ENCODE measurements around the gene RABEP2. TPM values are rescaled to one million over a fixed set of nuclear protein-coding genes. Genes with fewer than 3 reads are reported as not detected.
"Not testable (repeated sequence)": the region's sequence is repeated elsewhere in the genome, so short reads cannot be mapped to it uniquely, and the experiment has no call there.

The RABEP2 gene
- total RNA-seq, 1 donor from 2014 or later, result 6.8 TPM

GRCh38 chr16:28904828-28905227 lies 20.2 kb downstream of the RABEP2 start:
- no peak for DNase-seq (ENCODE audit: low spot score)
- ATAC-seq, result no peak

- ATAC-seq (no peak), DNase-seq (ENCODE audit: low spot score) (no peak)
Measured at GRCh38 chr16:28904363-28904762, 20.7 kb downstream of the RABEP2 start.

GRCh38 chr16:28903344-28904042 lies 21.5 kb downstream of the RABEP2 start:
- ATAC-seq, result no peak

GRCh38 chr16:28902909-28903308 lies 22.1 kb downstream of the RABEP2 start:
- ATAC-seq (peak; percentile 14), DNase-seq (ENCODE audit: low spot score) (no peak)

More at GRCh38 chr16:28903344-28904042, 21.5 kb downstream of the RABEP2 start:
- DNase-seq (ENCODE audit: low spot score), result no peak

- no peak for ATAC-seq
- no peak for DNase-seq (ENCODE audit: low spot score)
Measured at GRCh38 chr16:28901862-28902261, 23.2 kb downstream of the RABEP2 start.

GRCh38 chr16:28900601-28901000 lies 24.4 kb downstream of the RABEP2 start:
- DNase-seq (ENCODE audit: low spot score) (no peak), ATAC-seq (no peak)

- DNase-seq (ENCODE audit: low spot score), result no peak
- no peak for ATAC-seq
Measured at GRCh38 chr16:28899882-28900590, 25.0 kb downstream of the RABEP2 start.

- DNase-seq (ENCODE audit: low spot score) (no peak), ATAC-seq (no peak)
Measured at GRCh38 chr16:28898942-28899341, 26.1 kb downstream of the RABEP2 start.

GRCh38 chr16:28898266-28898665 lies 26.8 kb downstream of the RABEP2 start:
- DNase-seq (ENCODE audit: low spot score), result no peak

GRCh38 chr16:28897826-28898225 lies 27.2 kb downstream of the RABEP2 start:
- DNase-seq (ENCODE audit: low spot score) (no peak), ATAC-seq (no peak)

More at GRCh38 chr16:28898266-28898665, 26.8 kb downstream of the RABEP2 start:
- ATAC-seq, result no peak

GRCh38 chr16:28895609-28896008 lies 29.4 kb downstream of the RABEP2 start:
- no peak for DNase-seq (ENCODE audit: low spot score)

GRCh38 chr16:28893291-28893690 lies 31.7 kb downstream of the RABEP2 start:
- DNase-seq (ENCODE audit: low spot score) (no peak), ATAC-seq (no peak)

More at GRCh38 chr16:28895609-28896008, 29.4 kb downstream of the RABEP2 start:
- ATAC-seq, result no peak

GRCh38 chr16:28891964-28892890 lies 32.8 kb downstream of the RABEP2 start:
- ATAC-seq, result no peak

GRCh38 chr16:28890355-28890754 lies 34.7 kb downstream of the RABEP2 start:
- not testable (repeated sequence) for DNase-seq (ENCODE audit: low spot score); ATAC-seq

More at GRCh38 chr16:28891964-28892890, 32.8 kb downstream of the RABEP2 start:
- DNase-seq (ENCODE audit: low spot score), result no peak

GRCh38 chr16:28886945-28887344 lies 38.1 kb downstream of the RABEP2 start:
- no peak for DNase-seq (ENCODE audit: low spot score)
- no peak for ATAC-seq

- DNase-seq (ENCODE audit: low spot score), result no peak
Measured at GRCh38 chr16:28884045-28884444, 41.0 kb downstream of the RABEP2 start.

GRCh38 chr16:28883221-28883996 lies 41.6 kb downstream of the RABEP2 start:
- no peak for ATAC-seq
- DNase-seq (ENCODE audit: low spot score), result no peak

More at GRCh38 chr16:28884045-28884444, 41.0 kb downstream of the RABEP2 start:
- ATAC-seq, result no peak

- DNase-seq (ENCODE audit: low spot score) (no peak), ATAC-seq (no peak)
Measured at GRCh38 chr16:28882551-28883160, 42.4 kb downstream of the RABEP2 start.

GRCh38 chr16:28881565-28881964 lies 43.5 kb downstream of the RABEP2 start:
- ATAC-seq; DNase-seq (ENCODE audit: low spot score): not testable (repeated sequence)

GRCh38 chr16:28880955-28881354 lies 44.1 kb downstream of the RABEP2 start:
- ATAC-seq (no peak), DNase-seq (ENCODE audit: low spot score) (no peak)
